Measurements from ENCODE around the gene CD59. TPM values are rescaled to one million over a fixed set of nuclear protein-coding genes. Genes with fewer than 3 reads are reported as not detected.

CD59 gene, protein sequence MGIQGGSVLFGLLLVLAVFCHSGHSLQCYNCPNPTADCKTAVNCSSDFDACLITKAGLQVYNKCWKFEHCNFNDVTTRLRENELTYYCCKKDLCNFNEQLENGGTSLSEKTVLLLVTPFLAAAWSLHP
- total RNA-seq (ENCODE audit: low replicate concordance), result 631 and 696 TPM in 2 replicates

DNA sequence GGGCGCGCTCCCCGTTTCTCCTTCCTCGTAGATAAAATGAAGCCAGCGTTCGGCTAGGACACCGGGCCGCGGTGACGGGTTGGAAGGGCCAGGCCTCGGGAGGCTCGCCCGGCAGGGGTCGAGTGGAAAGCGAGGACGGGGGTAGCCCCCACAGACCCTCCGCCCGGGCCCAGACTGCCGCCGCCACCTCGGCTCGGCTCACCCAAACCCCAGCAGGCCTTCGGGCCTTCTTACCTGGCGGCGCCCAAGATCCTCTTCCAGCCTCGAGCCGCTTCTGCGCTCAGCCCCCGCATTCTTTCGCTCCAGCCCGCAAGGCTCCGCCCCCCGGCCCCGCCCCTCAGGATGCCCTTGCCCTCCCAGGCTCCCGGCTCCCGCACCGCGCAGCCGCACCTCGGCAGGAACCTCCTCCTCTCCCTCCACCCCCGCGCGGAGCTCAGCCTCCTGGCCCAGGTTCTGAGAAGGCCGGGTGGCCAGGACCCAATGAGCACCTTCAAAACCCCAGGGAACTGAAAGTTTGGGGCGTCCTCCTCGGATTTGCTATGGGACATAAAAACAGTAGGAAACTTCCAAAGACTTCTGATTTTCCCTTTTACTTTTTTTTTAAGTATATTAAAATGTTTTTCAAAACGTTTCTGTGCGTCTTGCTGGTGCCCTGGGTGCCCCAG, at the start of gene CD59:
Gene CD59, minus strand, starts transcription at position 276 of the 665 bp plus-strand sequence. CDS start 13,978 bp downstream, outside the sequence.

DNA sequence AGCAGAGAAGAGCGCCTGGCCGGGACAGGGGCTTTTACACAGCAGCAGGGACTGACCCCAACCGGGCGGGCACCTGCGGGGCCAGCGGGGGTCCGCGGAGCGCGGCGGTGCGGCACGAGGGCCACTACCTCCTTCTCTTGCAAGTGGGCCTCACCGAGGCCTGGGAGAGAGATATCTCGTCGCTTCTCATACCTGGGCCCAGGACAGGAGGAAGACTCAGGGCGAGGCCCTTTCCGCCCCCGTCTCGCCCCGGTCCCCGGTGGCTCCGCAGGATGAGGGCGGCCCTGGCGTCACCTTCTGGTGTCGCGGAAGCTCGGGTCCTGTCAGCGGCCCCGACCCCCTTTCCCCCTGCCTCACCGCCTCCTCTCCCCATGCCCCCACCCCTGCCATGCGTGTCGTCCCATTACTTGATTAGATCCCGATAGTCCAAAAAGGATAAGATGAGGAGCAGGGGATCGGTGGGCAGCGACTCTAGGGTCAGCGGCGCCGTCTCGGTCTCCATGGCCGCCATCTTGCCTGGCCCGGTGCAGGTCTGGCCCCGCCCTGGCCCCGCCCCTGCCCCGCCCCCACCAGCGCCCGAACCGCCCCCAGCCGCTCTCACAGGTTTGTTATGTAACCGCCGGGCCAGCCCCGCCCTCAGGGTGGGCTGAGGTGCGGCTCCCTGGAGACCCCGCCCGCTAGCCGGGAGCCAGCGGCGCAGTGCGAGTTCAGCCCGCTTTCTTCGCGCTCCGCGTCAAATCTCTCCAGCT, 37.9 kb upstream of the CD59 start, which contains the start of gene FBXO3:
Gene FBXO3, minus strand, starts transcription at position 534 of the 749 bp plus-strand sequence. Its CDS starts 23 bp downstream, at position 511.

DNA sequence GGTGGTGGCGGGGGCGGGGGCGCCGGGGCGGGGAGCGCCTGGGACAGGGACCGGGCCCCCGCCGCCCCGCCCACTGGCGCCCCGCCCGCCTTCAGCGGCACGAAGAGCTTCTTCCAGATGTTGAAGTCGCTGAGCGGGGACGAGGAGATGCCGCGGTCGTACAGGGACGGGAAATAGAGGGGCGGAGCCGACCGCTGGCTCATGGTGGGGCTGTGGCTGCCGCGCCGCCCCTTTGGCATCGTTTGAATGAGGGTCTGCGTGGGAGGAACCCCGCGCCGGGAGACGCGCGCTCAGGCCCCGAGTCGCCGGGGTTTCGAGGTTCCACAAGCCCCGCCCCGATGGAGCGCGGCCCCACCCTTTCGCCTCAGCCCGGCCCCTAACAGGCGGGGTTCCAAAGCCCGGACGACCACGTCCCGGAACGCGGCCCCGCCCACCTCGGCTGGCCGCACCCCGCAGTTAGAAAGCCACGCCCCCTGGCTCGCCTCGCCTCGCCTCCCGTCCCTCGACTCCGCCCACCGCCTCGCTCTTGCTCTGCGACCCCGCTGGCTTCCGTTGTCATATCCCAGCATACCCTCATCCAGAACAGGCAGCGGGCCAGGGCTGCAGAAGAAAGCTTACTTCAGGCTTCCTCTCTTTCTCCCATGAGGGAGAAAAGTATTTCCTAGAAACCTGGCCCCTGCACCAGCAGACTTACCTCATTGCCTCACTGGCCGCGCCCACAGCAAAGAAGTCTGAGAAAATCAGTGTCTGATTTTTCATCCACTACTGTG, 35.5 kb downstream of the CD59 start, which contains the start of gene C11orf91:
Gene C11orf91, minus strand, starts transcription at position 325 of the 770 bp plus-strand sequence. Its CDS starts 86 bp downstream, at position 239.

Other genes with a start within 250 kb of the CD59 start
- not detected in 2 replicates for gene C11orf91, start 35.6 kb downstream of the CD59 start, total RNA-seq (ENCODE audit: low replicate concordance)
- 30.1 and 55.7 TPM in 2 replicates for gene FBXO3, start 38.1 kb upstream of the CD59 start, total RNA-seq (ENCODE audit: low replicate concordance)
- 2.1 and 41.3 TPM in 2 replicates for gene LMO2, start 155.7 kb upstream of the CD59 start, total RNA-seq (ENCODE audit: low replicate concordance)

Data from smooth muscle cell of the coronary artery (primary cell).